SK-N-SH treated with all-trans-retinoic acid at 6 μM for 48 hours (cell line): ENCODE results near the gene BBS10.

Experiments used
- ATAC-seq: fragments of 200-7000 bp; cut with Tn5 transposase; 3 replicates; pipeline ENCODE4 v1.9.1; 2020; ENCODE audit warnings: mild to moderate bottlenecking, moderate library complexity
- ARNTL ChIP-seq: fragments of 450-650 bp; formaldehyde crosslinking; IDR thresholded peaks from 2 replicates; pipeline ENCODE4 v1.5.0; 2020; ENCODE audit warnings: low read depth, mild to moderate bottlenecking, moderate library complexity, borderline replicate concordance
- BACH2 ChIP-seq: fragments of 250-450 bp; sonication (Bioruptor Pico); IDR thresholded peaks from 2 replicates; pipeline ENCODE4 v1.9.0; 2021; ENCODE audit warnings: mild to moderate bottlenecking, borderline replicate concordance
- CREB5 ChIP-seq: fragments of 250-450 bp; sonication (Bioruptor Pico); IDR thresholded peaks from 2 replicates; pipeline ENCODE4 v1.5.1; 2020; ENCODE audit warnings: low read depth, mild to moderate bottlenecking, moderate library complexity
- CSDC2 ChIP-seq: fragments of 250-450 bp; sonication (Bioruptor Pico); IDR thresholded peaks from 2 replicates; pipeline ENCODE4 v1.5.0; 2020; ENCODE audit warnings: mild to moderate bottlenecking, moderate library complexity
- ESRRG ChIP-seq: fragments of 250-450 bp; sonication (Bioruptor Pico); IDR thresholded peaks from 2 replicates; pipeline ENCODE4 v1.6.1; 2021; ENCODE audit warnings: mild to moderate bottlenecking
- GLIS3 ChIP-seq: fragments of 250-450 bp; sonication (Bioruptor Pico); IDR thresholded peaks from 2 replicates; pipeline ENCODE4 v1.5.0; 2020; ENCODE audit warnings: mild to moderate bottlenecking, moderate library complexity
- ISL1 ChIP-seq: fragments of 250-450 bp; sonication (Bioruptor Pico); IDR thresholded peaks from 2 replicates; pipeline ENCODE4 v2.1.2; 2022; ENCODE audit warnings: mild to moderate bottlenecking, moderate library complexity
- OSR1 ChIP-seq: fragments of 250-450 bp; sonication (Bioruptor Pico); IDR thresholded peaks from 2 replicates; pipeline ENCODE4 v1.8.0; 2022; ENCODE audit warnings: moderate library complexity, mild to moderate bottlenecking, inconsistent platforms
- PATZ1 ChIP-seq: fragments of 250-450 bp; sonication (Bioruptor Pico); IDR thresholded peaks from 2 replicates; pipeline ENCODE4 v1.8.0; 2020; ENCODE audit warnings: mild to moderate bottlenecking, moderate library complexity, borderline replicate concordance
- PPARA ChIP-seq: fragments of 250-450 bp; sonication (Bioruptor Pico); IDR thresholded peaks from 2 replicates; pipeline ENCODE4 v1.5.0; 2020; ENCODE audit warnings: mild to moderate bottlenecking, borderline replicate concordance
- RARB ChIP-seq: fragments of 250-450 bp; sonication (Bioruptor Pico); IDR thresholded peaks from 2 replicates; pipeline ENCODE4 v1.8.0; 2021; ENCODE audit warnings: mild to moderate bottlenecking, moderate library complexity
- TCF4 ChIP-seq: fragments of 250-450 bp; sonication (Bioruptor Pico); IDR thresholded peaks from 2 replicates; pipeline ENCODE4 v1.8.0; 2021; ENCODE audit warnings: mild to moderate bottlenecking, moderate library complexity, borderline replicate concordance
- TOX ChIP-seq: fragments of 250-450 bp; sonication (Bioruptor Pico); IDR thresholded peaks from 2 replicates; pipeline ENCODE4 v1.8.0; 2021; ENCODE audit warnings: mild to moderate bottlenecking, moderate library complexity, borderline replicate concordance
- TSHZ2 ChIP-seq: fragments of 250-450 bp; sonication (Bioruptor Pico); IDR thresholded peaks from 2 replicates; pipeline ENCODE4 v1.5.0; 2020; ENCODE audit warnings: mild to moderate bottlenecking, moderate library complexity
- ZC3H10 ChIP-seq: fragments of 250-450 bp; sonication (Bioruptor Pico); IDR thresholded peaks from 2 replicates; pipeline ENCODE4 v1.5.1; 2021; ENCODE audit warnings: mild to moderate bottlenecking, moderate library complexity
- ZFP3 ChIP-seq: fragments of 250-450 bp; sonication (Bioruptor Pico); IDR thresholded peaks from 2 replicates; pipeline ENCODE4 v1.5.0; 2020; ENCODE audit warnings: mild to moderate bottlenecking, moderate library complexity
- ZFP30 ChIP-seq: fragments of 450-650 bp; formaldehyde crosslinking; IDR thresholded peaks from 2 replicates; pipeline ENCODE4 v1.5.0; 2022; ENCODE audit warnings: mild to moderate bottlenecking, moderate library complexity
- ZNF565 ChIP-seq: fragments of 450-650 bp; formaldehyde crosslinking; conservative IDR thresholded peaks from 2 replicates; pipeline ENCODE4 v1.5.0; 2020; ENCODE audit warnings: low read depth, mild to moderate bottlenecking, moderate library complexity
- ZNF70 ChIP-seq: fragments of 450-650 bp; formaldehyde crosslinking; IDR thresholded peaks from 2 replicates; pipeline ENCODE4 v1.5.0; 2020; ENCODE audit warnings: mild to moderate bottlenecking, moderate library complexity
- ZNF8 ChIP-seq: fragments of 450-650 bp; formaldehyde crosslinking; IDR thresholded peaks from 2 replicates; pipeline ENCODE4 v1.5.0; 2020; ENCODE audit warnings: mild to moderate bottlenecking, moderate library complexity
- TF ChIP-seq, protein P1 (sequence below): fragments of 250-450 bp; sonication (Bioruptor Pico); IDR thresholded peaks from 2 replicates; pipeline ENCODE4 v1.8.0; 2021; ENCODE audit warnings: low read depth, mild to moderate bottlenecking, moderate library complexity, borderline replicate concordance
- TF ChIP-seq, protein P2 (sequence below): fragments of 250-450 bp; sonication (Bioruptor Pico); IDR thresholded peaks from 2 replicates; pipeline ENCODE4 v1.5.1; 2021; ENCODE audit warnings: mild to moderate bottlenecking, moderate library complexity

The BBS10 gene

DNA sequence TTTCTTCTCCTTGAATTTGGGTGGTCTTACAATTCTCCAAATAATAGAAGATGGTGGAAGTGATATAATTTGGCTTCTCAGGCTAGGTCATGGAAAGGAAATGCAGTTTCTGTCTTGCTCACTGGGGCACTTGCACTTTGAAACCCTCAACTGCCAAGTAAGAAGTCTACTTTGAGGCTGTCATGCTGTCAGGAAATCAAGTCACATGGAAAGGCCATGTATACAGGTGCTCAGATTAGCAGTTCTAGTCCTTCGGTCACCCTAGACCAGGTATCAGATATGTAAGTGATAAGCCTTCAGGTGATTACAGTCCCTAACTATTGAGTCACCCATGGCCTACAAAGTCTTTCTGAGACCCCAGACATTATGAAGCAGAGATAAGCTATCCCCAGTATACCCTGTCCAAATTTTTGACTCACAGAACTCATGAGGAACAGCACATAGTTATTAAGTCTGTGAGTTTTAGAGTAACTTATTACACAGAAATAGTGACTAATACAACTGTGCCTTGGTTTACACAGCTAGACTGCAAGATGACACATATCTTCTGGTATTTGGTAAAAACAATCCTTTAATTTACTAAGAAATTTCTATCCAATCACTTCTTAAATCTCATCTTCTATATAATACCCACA, 26.3 kb upstream of the BBS10 start:
- TF ChIP-seq ESRRG (CRISPR knock-in tag) (no peak), BACH2 (CRISPR knock-in tag) (no peak), OSR1 (no peak), CSDC2 (CRISPR knock-in tag) (no peak), CREB5 (CRISPR knock-in tag) (no peak), GLIS3 (CRISPR knock-in tag) (no peak), ZNF8 (CRISPR knock-in tag) (no peak), TOX (CRISPR knock-in tag) (no peak), ARNTL (CRISPR knock-in tag) (no peak), RARB (CRISPR knock-in tag) (no peak), ZC3H10 (CRISPR knock-in tag) (no peak), ZFP30 (CRISPR knock-in tag) (no peak), TSHZ2 (CRISPR knock-in tag) (no peak), ISL1 (CRISPR knock-in tag) (no peak)
- TF ChIP-seq, protein P1, sequence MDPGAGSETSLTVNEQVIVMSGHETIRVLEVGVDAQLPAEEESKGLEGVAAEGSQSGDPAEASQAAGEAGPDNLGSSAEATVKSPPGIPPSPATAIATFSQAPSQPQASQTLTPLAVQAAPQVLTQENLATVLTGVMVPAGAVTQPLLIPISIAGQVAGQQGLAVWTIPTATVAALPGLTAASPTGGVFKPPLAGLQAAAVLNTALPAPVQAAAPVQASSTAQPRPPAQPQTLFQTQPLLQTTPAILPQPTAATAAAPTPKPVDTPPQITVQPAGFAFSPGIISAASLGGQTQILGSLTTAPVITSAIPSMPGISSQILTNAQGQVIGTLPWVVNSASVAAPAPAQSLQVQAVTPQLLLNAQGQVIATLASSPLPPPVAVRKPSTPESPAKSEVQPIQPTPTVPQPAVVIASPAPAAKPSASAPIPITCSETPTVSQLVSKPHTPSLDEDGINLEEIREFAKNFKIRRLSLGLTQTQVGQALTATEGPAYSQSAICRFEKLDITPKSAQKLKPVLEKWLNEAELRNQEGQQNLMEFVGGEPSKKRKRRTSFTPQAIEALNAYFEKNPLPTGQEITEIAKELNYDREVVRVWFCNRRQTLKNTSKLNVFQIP (CRISPR knock-in tag), result no peak
- no peak for ATAC-seq

GRCh38 chr12:76368230-76368629, 20.0 kb upstream of the BBS10 start:
- TF ChIP-seq ZNF70 (CRISPR knock-in tag), result no peak
- no peak for TF ChIP-seq TCF4 (CRISPR knock-in tag)
- TF ChIP-seq GLIS3 (CRISPR knock-in tag), result no peak
- TF ChIP-seq ZFP3 (CRISPR knock-in tag), result no peak
- TF ChIP-seq ESRRG (CRISPR knock-in tag), result no peak
- TF ChIP-seq, protein P2, sequence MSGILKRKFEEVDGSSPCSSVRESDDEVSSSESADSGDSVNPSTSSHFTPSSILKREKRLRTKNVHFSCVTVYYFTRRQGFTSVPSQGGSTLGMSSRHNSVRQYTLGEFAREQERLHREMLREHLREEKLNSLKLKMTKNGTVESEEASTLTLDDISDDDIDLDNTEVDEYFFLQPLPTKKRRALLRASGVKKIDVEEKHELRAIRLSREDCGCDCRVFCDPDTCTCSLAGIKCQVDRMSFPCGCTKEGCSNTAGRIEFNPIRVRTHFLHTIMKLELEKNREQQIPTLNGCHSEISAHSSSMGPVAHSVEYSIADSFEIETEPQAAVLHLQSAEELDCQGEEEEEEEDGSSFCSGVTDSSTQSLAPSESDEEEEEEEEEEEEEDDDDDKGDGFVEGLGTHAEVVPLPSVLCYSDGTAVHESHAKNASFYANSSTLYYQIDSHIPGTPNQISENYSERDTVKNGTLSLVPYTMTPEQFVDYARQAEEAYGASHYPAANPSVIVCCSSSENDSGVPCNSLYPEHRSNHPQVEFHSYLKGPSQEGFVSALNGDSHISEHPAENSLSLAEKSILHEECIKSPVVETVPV (CRISPR knock-in tag), result no peak
- no peak for TF ChIP-seq RARB (CRISPR knock-in tag)
- TF ChIP-seq ZFP30 (CRISPR knock-in tag), result no peak
- no peak for TF ChIP-seq TSHZ2 (CRISPR knock-in tag)
- TF ChIP-seq PATZ1 (CRISPR knock-in tag), result no peak
- no peak for TF ChIP-seq ZNF565 (CRISPR knock-in tag)
- TF ChIP-seq PPARA (CRISPR knock-in tag), result no peak
- TF ChIP-seq BACH2 (CRISPR knock-in tag), result no peak
- no peak for TF ChIP-seq ZC3H10 (CRISPR knock-in tag)
- TF ChIP-seq, protein P1 (CRISPR knock-in tag), result no peak
- no peak for TF ChIP-seq ISL1 (CRISPR knock-in tag)
- ATAC-seq, result no peak
